Stimulated activated CD4-positive, alpha-beta T cell treated with anti-CD3 and anti-CD28 coated beads, TNF-alpha, amount 100 ng/mL, for 4 hours (primary cell): Measurements from ENCODE around the gene AKNA.

ENCODE experiments used
- DNase-seq, 3 experiments: peaks; one replicate each; pipeline ENCODE4 v3.0.0-alpha.2; 2020; ENCODE audit warnings: low read depth in 3 of 3

Gene AKNA

DNA sequence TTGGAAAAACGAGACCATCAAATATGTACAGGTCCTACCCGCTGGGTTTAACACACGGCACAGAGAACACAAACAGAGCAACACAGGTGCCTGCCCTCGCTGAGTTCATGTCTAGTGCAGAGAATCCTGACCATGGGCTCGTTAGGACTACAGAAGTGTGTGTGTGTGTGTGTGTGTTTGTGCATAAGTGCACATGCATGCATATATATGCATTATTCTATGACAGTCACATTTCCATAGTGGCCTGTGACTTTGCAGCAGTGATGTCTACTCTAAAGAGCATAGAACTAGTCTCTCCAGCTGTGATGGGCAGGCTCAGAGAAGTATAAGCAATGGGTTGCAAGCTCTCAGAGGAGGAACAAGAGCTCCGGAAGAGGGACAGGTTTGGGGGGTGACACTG lies 30.4 kb downstream of the AKNA start:
- no peak for DNase-seq

DNA sequence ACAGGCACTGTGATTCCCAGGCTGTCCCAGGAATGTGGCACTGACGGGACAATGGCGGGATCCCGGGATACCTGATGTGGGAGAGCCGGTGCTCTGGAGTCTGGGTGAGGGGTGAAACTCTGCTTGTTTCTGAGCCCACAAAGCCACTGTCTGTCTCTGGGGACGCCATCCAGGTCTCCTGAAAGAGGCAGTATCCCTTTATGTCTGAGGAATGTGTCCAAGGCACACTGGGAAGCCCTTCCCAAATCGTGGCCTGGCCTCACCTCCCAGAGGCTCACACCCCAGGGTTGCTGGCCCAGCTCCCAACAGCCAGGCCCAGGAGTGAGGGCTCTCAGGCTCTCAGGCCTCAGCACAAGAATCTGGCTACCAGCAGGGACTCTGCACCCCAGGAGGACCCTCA lies 31.0 kb downstream of the AKNA start:
- DNase-seq: no peak

DNA sequence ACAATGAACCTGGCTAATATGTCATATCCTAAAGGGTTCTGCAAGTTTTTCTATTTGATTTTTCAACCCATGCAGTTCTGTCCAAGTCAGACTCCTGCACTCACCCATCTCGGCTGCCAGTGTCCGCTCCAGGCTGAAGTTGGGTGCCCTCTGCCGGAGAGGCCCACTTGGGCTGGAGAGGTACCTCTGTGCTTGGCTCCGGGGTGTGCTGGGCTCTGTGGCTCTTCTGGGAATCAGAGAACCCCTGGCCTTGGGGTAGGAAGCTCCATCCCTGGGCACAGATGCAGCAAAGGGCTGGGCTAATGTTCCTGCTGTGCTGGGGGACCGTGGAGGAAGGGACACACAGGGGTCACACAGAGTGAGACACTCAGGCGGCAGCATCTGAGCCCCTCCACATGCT lies 32.0 kb downstream of the AKNA start:
- DNase-seq: no peak

DNA sequence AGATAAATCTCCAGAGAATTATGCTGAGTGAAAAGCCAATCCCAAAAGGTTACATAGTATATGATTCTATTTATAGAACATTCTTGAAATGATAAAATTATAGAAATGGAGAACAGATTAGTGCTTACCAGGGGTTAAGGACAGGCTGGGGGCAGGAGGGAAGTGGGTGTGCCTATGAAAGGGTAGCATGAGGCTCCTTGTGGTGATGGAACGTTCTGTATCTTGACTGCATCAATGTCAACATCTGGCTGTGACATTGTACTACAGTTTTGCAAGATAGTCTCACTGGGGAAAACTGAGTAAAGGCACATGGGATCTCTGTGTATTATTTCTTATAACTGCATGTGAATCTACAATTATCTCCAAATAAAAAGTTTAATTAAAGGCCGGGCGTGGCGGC lies 35.9 kb downstream of the AKNA start:
- no peak for DNase-seq

DNA sequence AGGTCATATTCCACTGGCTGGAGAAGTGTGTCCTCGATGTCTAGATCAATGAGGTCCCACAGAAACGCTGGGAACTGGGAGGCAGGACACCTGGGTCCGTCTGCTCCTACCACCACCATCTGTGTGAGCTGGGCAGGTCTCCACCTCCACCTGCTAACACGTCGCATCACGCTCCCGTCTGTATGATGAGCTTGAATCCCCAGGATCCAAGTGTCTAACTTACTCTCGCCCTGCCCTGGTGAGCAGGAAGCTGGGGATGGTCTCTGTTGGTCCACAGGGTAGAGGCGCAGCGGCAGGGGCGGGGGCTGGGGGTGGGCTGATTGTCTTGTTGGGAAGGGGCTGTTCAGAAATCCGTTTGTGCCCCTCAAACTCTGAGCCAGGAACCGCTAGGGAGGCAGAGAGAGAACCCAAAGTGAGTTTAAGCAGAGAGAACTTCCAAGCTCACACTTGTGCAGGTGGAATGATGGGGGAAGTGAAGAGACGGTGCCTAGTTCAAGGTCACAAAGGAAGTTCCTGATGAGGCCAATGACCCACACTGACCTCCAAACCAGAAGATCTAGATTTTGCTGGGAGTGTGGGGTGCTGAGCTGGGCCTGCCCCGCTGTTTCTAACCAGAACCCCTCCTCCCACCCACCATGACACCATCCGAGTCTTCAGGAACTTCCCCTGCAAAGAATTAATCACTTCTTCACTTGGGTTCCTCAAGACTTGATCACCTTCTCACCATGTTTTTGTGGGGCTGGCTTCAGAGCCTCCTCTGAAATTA lies 37.0 kb downstream of the AKNA start:
- no peak for DNase-seq

DNA sequence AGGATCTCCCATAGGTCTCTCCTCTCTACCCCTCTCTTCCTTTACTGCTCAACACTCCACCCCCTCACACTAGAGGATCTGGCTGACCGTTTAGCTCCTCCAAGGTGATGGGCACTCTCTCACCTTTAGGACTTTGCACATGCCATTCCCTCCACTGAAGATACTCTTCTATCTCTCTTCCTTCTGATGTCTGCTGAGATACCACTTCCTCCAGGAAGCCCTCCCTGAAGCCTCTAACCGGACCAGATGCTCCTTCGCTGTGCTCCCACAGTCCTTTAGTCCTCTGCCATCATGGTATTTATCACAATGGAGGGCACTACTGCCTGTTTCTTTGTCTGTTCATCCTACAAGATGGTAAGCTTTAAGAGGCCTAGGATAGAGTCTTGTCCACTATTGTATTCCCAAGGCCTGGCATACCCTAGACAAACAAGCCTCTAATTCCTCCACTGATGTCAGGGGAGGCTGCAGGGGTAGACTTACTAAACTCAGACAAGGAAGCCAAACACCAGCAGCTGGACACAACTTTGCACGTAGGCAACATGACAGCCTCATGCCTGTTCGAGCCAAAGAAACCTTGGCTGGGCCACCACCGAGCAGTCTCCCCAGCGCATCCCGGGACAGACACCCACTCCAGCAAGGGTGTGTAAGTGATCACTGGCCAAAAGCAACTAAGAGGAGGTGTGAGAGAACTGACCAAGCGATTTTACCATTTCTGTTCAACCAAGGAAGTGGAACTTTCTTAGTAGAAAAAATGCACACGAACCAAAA lies 37.9 kb downstream of the AKNA start:
- no peak for DNase-seq

DNA sequence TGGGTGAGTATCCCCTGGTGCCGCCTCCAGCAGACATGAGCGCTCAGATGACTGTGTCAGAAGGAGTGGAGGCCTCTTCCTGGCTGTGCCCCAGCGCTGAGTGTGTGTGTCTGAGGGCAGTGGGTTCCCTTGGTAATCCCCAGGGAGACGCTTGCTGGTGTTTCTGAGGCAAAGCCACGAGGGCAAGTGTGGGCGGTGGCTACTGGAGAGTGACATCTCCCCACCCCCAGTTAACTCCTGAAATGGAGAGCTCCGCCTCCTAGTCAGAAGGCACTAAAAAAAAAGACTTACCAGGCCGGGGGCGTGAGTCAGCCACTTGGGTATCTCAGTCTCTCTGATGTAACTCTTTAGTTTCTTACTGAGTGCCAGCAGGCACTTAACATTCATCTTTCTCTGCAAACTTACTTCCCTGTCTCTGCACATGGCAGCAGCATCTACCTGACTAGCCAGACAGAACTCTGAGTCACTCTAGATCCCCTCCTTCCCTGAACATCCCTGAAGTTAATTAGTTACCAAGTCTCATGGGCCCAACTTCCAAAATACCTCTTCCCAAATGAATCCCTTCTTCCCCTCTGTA lies 38.8 kb downstream of the AKNA start:
- DNase-seq: peak; percentile 59 to 71 (median 62)

DNA sequence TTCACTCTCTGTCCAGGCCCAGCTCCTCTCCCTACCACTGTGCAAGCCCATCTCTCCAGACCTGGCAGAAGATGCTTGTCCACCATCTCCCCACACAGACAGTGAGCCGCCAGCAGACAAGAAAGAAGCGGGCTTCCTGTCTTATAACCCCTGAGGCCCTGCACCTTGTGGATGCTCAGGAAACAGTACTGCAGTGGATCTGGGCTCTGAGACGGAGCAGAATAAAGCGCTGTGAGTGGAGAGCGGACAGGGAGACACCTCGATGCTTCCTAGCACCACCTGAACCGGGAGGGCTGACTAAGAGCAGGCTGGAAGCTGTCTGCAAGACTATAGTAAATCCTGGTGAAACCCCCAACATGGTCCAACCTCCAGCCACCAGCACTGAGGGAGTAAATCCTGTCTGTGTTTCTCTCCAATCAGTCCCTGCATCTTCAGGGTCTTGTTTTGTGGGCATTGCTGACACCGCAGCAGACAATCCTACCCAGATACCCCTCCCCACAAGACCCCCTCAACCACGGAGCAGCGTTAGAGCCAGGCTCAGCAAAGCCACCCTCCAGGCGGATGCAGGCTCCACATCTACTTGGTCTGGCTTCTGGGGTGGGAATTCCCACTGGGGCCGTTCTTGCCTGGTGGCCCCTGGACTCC lies 39.4 kb downstream of the AKNA start:
- DNase-seq: no peak

DNA sequence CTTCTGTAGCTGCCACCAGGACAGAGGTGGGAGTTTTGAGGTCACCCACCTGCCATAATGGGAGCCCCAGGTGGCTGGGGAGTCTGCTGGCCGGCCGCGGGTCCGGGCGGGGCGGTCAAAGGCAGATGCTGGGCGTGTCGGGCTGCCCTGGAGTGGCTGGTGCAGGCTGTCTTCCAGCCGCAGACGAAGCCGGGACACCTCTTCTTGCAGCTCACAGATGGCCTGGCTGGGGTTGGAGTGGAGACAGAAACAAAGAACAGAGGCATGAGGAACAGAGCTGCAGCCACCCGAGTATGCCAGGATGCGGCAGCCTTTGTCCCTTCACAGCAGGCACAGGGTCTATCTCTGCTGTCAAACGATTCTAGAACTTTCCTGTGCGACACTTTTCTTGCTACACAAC lies 40.1 kb downstream of the AKNA start:
- no peak for DNase-seq

DNA sequence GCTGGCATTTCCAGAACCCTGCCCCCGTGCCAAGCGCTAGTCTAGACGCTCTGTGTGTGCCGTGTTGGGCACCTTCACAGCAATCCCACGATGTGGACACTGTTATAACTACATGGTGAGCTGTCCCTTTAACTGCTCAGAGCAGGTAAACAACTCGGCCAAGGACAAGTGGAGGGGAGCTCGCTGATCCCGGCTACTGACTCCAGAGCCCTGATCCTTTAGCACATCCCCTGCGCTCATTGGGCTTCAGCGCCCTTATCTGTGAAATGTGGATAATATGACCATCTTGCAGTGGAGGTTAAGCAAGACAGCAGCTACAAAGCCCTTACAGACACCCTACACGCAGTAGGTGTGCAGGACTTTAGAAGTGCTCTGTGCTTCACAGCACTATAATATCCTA lies 41.6 kb downstream of the AKNA start:
- no peak for DNase-seq

DNA sequence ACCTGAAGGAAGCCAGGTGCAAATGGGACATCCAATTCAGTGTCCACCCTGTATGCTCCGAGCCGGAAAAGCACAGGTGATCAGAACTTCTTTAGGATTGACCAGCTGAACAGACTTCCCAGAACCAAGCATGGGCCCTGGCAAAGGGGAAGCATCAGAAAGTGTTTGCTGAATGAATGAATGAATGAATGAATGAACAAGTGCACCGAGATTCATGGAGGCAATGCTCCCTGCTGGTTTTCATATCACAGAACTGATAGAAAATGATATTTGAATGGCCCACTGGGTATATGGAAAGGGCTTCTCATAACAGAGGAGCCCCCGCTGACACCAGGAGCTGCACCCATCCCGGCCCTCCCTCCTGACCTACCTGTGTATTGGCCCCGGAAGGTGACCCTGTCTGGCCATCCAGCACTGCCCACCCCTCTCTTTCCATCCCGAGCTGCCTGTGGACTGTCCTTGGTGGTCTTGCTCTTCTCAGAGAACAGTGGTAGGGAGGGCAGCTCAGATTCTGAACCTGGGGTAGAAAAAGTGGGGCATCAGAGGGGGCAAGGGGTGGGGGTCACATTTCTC lies 42.2 kb downstream of the AKNA start:
- DNase-seq: no peak

DNA sequence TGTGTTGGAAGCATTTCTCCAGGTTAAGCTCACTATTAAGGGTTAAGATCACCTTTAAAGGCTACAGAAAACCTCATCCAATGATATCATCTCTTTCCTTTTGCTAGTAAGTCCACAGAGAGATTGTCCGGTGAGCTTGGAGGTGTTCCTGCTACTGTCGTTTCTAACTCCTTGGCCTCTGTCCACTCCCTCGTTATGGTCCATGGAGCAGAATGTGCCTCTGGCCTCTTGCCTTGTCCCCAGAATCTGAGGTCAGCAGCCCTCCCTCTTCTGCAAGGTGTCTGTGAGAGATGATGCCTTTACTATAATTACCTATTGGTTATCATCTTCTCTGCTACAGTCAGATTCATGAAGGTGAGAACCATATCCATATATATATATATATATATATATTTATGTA lies 43.1 kb downstream of the AKNA start:
- no peak for DNase-seq

DNA sequence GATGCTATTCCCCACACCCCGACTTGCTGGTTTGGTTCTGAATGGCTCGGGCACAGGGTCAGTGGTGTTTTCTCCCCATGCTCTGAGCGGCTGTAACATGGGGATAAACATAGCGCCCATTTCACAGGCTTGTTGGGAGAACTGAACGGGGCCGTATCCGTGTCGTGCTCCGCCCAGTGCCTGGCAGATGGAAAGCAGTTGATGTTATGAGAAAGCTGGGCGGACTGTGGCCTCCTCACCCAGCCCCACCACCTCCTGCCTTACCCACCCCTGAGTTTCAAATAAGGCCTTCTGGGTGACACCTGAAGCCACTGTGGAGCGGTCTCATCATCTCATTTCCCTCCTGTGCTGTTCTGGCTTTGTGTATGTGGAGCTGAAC lies 43.6 kb downstream of the AKNA start:
- no peak for DNase-seq

DNA sequence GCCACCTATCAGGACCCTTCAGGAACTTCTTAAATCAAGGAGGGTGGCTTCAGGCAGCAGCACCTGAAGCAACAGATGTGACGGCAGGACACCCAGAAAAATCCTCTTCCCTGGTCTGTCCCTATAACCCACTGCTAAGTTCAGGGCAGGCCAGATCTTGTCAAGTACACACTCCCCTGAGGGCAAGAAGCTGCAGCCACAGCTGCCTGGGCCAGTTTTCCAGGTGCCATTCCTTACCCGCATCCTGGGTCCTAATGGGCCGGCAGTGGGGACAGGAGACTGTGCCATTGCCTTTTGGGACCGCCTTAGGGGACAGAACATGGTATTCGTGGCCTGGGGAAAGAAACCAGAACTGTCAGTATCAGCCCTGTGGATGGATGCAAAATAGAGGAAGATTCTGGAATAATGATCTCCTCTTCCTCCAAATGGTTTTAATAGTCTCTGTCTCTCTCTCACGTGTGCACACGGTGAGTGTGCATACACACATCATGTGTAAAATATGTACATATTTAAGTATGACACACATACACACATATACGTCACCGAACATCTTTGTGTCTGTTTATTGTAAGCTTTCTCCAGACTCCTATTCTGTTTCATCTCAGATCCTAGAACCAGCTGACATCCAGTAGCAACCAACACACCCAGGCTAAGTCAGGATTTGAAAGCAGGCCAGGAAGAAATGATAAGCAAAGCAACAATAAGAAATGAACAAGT lies 44.2 kb downstream of the AKNA start:
- no peak for DNase-seq

DNA sequence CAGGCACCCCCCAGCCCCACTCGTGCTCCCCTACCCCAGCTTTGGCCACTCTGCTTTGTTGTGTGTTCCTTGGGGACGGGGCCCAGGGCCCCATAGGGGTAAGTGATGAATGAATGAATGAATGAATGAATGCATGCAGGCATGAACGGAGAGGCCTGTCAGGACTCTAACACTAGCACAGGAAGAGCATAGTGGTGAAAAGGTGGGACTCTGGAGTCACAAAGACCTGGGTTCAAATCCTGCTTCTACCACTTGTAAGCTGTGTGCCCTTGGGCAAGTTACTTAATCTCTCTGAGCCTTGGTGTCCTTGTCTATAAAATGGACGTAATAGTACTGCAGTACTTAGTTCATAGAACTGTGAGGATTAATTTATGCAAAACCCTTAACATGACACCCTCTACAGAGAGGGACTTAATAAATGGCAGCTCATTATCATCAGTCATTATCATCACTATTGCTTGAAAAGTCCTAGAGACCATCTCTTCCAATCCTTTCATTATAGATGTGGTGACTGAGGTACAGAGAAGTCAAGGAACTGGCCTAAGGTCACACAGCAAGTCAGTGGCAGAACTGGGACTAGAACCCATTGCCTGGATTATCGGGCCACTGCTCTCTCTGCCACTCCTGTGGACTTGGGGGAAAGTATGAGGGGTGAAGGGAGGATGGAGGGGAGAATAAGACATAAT lies 44.9 kb downstream of the AKNA start:
- no peak for DNase-seq

DNA sequence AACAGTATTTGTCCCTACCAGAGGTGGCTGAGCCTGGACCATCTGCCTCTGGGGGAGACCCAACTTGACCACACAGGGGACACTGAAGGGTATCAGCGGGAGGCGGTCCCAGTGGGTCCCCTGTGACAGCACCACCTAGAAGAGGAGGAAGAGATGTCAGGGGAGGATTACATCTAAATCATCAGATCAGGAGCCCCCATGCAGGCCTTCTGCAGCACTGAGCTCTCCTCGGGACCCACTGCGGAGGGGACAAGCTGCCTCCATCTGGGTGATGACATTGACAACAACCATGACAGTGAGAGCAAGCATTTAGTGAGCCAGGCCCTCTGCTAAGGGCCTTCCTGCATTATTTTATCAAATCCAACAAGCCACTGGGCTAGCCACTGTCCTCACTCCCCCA lies 45.8 kb downstream of the AKNA start:
- DNase-seq: no peak

DNA sequence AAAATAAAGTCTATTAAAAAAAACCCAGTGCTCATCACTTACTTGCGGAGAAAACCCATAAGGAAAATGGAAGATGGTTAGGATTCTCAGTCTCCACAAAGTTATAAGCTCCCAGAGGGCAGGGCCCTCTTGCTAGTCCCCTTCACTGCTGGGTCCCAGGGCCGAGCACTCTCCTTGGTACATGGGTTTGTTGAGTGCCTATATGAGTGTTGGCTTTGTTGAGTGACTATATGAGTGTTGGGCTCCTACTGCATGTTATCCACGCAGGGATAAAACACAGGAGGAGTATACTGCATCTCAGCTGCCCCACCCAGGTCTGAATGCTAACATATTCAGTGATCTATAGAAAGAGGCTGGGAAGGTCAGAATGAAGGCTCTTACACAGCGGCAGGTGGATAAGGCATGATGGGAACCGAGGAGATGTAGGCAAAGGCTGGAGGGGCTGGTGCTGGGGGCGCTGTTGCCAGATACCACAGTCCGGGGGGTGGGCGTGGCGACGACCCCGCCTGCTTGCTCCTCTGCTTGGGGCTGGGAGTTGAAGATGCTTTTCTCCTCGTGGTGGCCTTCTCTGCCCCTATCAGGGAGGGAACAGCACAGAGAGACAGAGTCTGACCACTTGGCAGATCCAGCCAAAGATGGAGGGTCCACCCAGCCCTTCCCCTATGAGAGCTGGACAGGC lies 46.5 kb downstream of the AKNA start:
- DNase-seq: no peak

DNA sequence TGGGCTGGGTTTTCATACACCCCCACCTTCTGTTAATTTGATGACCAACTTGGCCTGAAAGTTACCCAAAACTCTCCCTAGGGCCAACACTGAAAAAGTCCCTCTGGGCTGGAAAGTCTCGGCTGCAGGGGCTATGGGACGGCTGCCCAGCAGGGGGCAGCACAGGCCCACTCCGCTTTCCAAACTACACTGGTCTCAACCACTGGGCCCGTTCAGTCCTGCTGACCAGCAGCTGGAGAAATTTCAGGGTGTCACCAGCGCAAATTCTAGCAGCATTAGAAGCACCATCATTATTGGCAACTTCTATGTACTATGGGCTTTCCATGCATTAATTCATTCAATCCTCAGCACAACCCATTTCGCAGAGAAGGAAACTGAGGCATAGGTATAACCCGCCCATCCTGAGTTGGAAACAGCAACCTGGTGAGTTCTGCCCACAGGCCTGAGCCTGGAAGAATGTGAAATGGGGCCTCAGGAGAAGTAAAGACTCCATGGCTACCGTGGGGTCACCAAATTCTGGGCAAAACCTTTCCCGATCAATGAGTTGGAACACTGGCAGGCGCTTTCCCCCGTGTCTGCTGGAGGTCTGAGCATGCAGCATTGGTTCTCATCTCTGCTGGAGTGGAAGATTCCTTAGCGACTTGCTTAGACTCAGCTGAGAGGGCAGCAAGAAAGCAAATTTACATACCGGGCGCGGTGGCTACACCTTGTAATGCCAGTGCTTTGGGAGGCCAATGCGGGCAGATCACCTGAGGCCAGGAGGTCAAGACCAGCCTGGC lies 48.5 kb downstream of the AKNA start:
- peak; percentile 28 to 40 (median 39) for DNase-seq

DNA sequence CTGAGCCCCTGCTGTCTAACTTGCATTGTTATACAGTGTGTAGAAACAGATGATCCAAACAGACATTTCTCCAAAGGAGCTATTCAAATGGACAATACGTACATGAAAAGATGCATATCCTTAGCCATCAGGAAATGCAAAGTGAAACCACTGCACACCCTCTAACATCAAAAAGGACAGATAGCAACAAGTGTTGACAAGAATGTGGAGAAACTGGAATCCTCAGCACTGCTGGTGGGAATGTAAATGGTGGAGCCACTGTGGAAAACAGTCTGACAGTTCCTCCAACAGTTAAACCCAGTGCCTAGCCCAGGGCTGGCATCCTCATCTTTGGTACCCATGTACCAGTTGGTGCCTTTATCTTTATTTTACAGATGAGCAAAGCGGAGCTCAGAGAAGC lies 49.6 kb downstream of the AKNA start:
- DNase-seq: no peak
